SK-N-SH (cell line): Measurements from ENCODE around the gene ZNF407. TPM values are rescaled to one million over a fixed set of nuclear protein-coding genes. Genes with fewer than 3 reads are reported as not detected.

Experiments used
- CTCF ChIA-PET: fragments of 300-600, 350-600 bp; formaldehyde crosslinking; extraction: SDS; loops from one replicate; lab custom pipeline; 2021; lab: Yijun Ruan, JAX
- POLR2A ChIA-PET: fragments of 350-600 bp; sonication (Branson Sonifier 250); formaldehyde crosslinking; extraction: SDS; loops from one replicate; lab custom pipeline; 2020; ENCODE audit warnings: antibody characterized with exemption, inconsistent platforms; lab: Yijun Ruan, JAX
- DNase-seq: peaks from one replicate; pipeline ENCODE4 v3.0.0; 2012
- H2AFZ ChIP-seq: fragments of 200-600 bp; sonication (generic); 2 replicates; pipeline ENCODE4 v1.8.1; 2016; ENCODE audit warnings: antibody characterized with exemption, mild to moderate bottlenecking, low read depth
- H3F3A ChIP-seq: fragments of 200-600 bp; sonication (generic); replicated peaks from 2 replicates; pipeline ENCODE3; 2016; ENCODE audit warnings: antibody characterized with exemption, mild to moderate bottlenecking; ENCODE audit not compliant: insufficient read depth
- H3K27ac ChIP-seq, 2 experiments: fragments of 200-500 bp in 1 of 2; fragments of 200-600 bp in 1 of 2; sonication (Bioruptor generic) in 1 of 2; sonication (generic), shearing (Covaris generic) in 1 of 2; 2 replicates each; pipeline versions ENCODE4 v1.5.1 to v1.6.1; 2014 to 2016; ENCODE audit warnings: low read depth in 2 of 2, inconsistent platforms in 1 of 2, low read length in 1 of 2, mild to moderate bottlenecking in 1 of 2, mixed read lengths in 1 of 2
- H3K27me3 ChIP-seq: fragments of 200-600 bp; sonication (generic), shearing (Covaris generic); 2 replicates; pipeline ENCODE4 v1.6.1; 2016; ENCODE audit warnings: mixed run types; ENCODE audit not compliant: insufficient read depth
- H3K36me3 ChIP-seq, 2 experiments: fragments of 200-500 bp in 1 of 2; fragments of 200-600 bp in 1 of 2; sonication (Bioruptor generic) in 1 of 2; sonication (generic) in 1 of 2; replicated peaks in 1 of 2; 2 replicates each; pipeline versions ENCODE3 to v1.5.1; 2014 to 2016; ENCODE audit warnings: low read length in 1 of 2, mild to moderate bottlenecking in 1 of 2; ENCODE audit not compliant: insufficient read depth in 2 of 2, control insufficient read depth in 1 of 2
- H3K4me1 ChIP-seq, 2 experiments: fragments of 200-500 bp in 1 of 2; fragments of 200-600 bp in 1 of 2; sonication (Bioruptor generic) in 1 of 2; sonication (generic), shearing (Covaris generic) in 1 of 2; 2 replicates each; pipeline versions ENCODE4 v1.5.1 to v1.6.1; 2014 to 2016; ENCODE audit warnings: low read depth in 1 of 2, low read length in 1 of 2, mixed run types in 1 of 2; ENCODE audit not compliant: insufficient read depth in 2 of 2, control insufficient read depth in 1 of 2
- H3K4me2 ChIP-seq: fragments of 200-600 bp; sonication (generic), shearing (Covaris generic); 2 replicates; pipeline ENCODE4 v1.6.1; 2017; ENCODE audit warnings: mixed run types
- H3K4me3 ChIP-seq, 2 experiments: fragments of 200-500 bp in 1 of 2; fragments of 200-600 bp in 1 of 2; sonication (Bioruptor generic) in 1 of 2; sonication (generic), shearing (Covaris generic) in 1 of 2; 2 replicates each; pipeline versions ENCODE4 v1.5.1 to v1.8.1; 2014 to 2016; ENCODE audit warnings: low read depth in 2 of 2, inconsistent platforms in 1 of 2, low read length in 1 of 2, mild to moderate bottlenecking in 1 of 2, mixed read lengths in 1 of 2, moderate library complexity in 1 of 2
- H3K79me2 ChIP-seq: fragments of 200-600 bp; sonication (generic); 2 replicates; pipeline ENCODE4 v1.8.1; 2017; ENCODE audit warnings: mild to moderate bottlenecking; ENCODE audit not compliant: insufficient read depth
- H3K9ac ChIP-seq: fragments of 200-600 bp; sonication (generic); 2 replicates; pipeline ENCODE4 v1.6.1; 2017; ENCODE audit warnings: mixed run types
- H3K9me2 ChIP-seq: fragments of 200-600 bp; sonication (generic); 2 replicates; pipeline ENCODE4 v1.6.1; 2017; ENCODE audit warnings: mixed run types
- H3K9me3 ChIP-seq: fragments of 200-600 bp; sonication (generic); 2 replicates; pipeline ENCODE4 v1.6.1; 2017; ENCODE audit warnings: mixed run types, mild to moderate bottlenecking, moderate library complexity
- H4K20me1 ChIP-seq: fragments of 200-600 bp; sonication (generic); 2 replicates; pipeline ENCODE4 v1.6.1; 2017; ENCODE audit warnings: mild to moderate bottlenecking, mixed run types; ENCODE audit not compliant: insufficient read depth
- EP300 ChIP-seq, 2 experiments: IDR thresholded peaks; 2 replicates each; pipeline versions ENCODE4 v1.4.0 to v1.6.1; 2012; ENCODE audit warnings: borderline replicate concordance in 1 of 2, low read depth in 1 of 2, low read length in 1 of 2
- FOSL2 ChIP-seq: IDR thresholded peaks from 2 replicates; pipeline ENCODE4 v1.4.0; 2012; ENCODE audit warnings: low read depth, mild to moderate bottlenecking, moderate library complexity, borderline replicate concordance
- FOXJ3 ChIP-seq: sonication (generic); formaldehyde crosslinking; IDR thresholded peaks from 2 replicates; pipeline ENCODE4 v1.5.1; 2020; ENCODE audit warnings: mild to moderate bottlenecking, missing genetic modification reagents
- GABPA ChIP-seq: IDR thresholded peaks from 2 replicates; pipeline ENCODE4 v1.4.0; 2012; ENCODE audit warnings: low read depth, mild to moderate bottlenecking
- JUND ChIP-seq: IDR thresholded peaks from 2 replicates; pipeline ENCODE4 v1.4.0; 2012
- MEF2A ChIP-seq: IDR thresholded peaks from 2 replicates; pipeline ENCODE4 v1.4.0; 2012; ENCODE audit warnings: low read depth, borderline replicate concordance
- NFIC ChIP-seq: IDR thresholded peaks from 2 replicates; pipeline ENCODE4 v1.4.0; 2012; ENCODE audit warnings: borderline replicate concordance
- NRF1 ChIP-seq: IDR thresholded peaks from 2 replicates; pipeline ENCODE4 v1.6.1; 2012; ENCODE audit warnings: low read depth, mild to moderate bottlenecking, low read length
- RAD21 ChIP-seq: IDR thresholded peaks from 2 replicates; pipeline ENCODE4 v1.6.1; 2012; ENCODE audit warnings: mild to moderate bottlenecking, low read length
- RCOR1 ChIP-seq: fragments of 150-350 bp; IDR thresholded peaks from 2 replicates; pipeline ENCODE4 v1.6.1; 2017; ENCODE audit warnings: antibody characterized with exemption, low read length
- SIN3A ChIP-seq: IDR thresholded peaks from 2 replicates; pipeline ENCODE4 v1.6.1; 2012; ENCODE audit warnings: low read depth, mild to moderate bottlenecking, low read length, moderate library complexity, borderline replicate concordance
- TCF12 ChIP-seq: IDR thresholded peaks from 2 replicates; pipeline ENCODE4 v1.4.0; 2012
- TEAD4 ChIP-seq: IDR thresholded peaks from 2 replicates; pipeline ENCODE4 v1.4.0; 2012; ENCODE audit warnings: mild to moderate bottlenecking, borderline replicate concordance; ENCODE audit not compliant: insufficient read depth
- YY1 ChIP-seq: IDR thresholded peaks from 2 replicates; pipeline ENCODE4 v1.4.0; 2012; ENCODE audit warnings: low read depth, mild to moderate bottlenecking
- WGBS: methylation state at CpG from one replicate; pipeline ENCODE4 v1.1.6; 2017; ENCODE audit warnings: low lambda C conversion rate; 5-methylcytosine and 5-hydroxymethylcytosine counted together
- polyA plus RNA-seq, 3 experiments: library from polyadenylated mRNA; depleted of rRNA; stranded (reverse); fragments of >200 nt; gene quantifications; 2 replicates each; pipeline ENCODE4 v1.2.3, GENCODE V29; 2012
- TF ChIP-seq, protein P1 (sequence below): IDR thresholded peaks from 2 replicates; pipeline ENCODE4 v1.4.0; 2012; ENCODE audit warnings: low read depth
- TF ChIP-seq, protein P2 (sequence below): IDR thresholded peaks from 2 replicates; pipeline ENCODE4; 2012

Gene ZNF407
- polyA plus RNA-seq, 1 of the 3 experiments (the other 2 are of a cell fraction), result 2.6 TPM

DNA sequence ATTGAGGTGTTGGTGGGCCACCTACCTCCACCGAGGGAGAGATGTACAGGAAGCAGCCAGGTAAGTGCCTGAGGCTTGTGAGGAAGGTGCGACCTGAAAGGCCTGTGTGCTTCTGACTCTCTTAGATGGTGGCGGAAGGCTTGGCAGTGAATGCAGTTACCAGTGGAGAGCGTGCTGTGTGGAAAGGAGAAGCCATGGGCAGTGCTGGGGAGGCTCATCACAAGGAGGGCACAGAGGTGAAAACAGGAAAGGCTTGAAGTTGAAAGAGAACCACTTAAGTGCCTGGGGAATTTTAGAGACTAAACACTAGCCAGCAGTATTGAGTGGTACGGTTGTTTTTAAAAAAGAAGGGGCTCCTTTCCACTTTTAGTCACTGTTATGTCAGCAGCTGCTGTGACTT lies 130.9 kb downstream of the ZNF407 start (continued):
- TF ChIP-seq, protein P1, sequence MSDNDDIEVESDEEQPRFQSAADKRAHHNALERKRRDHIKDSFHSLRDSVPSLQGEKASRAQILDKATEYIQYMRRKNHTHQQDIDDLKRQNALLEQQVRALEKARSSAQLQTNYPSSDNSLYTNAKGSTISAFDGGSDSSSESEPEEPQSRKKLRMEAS, result no peak
- TF ChIP-seq RCOR1, result no peak

DNA sequence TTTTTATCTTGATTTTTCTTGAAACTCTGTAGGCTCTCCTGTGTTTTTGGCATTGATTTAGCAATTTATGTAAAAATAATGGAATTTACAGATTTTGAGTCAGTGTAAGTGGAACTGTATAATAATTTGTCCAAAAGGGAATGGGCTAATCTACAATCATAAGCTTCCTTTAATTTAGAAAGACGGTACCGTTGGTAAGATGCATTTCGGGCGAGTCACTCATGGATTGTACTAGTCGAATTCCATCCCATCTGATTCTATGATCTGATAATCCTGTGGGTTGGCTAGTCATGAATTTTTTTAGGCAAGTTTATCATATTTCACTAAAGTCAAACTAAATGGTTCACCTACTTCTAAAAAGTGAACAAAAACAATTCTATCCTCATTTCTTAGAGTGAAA lies 133.4 kb downstream of the ZNF407 start:
- DNase-seq, result no peak
- H3F3A ChIP-seq, result peaks cover 14% of the 10 kb centered on the region
- H3K36me3 ChIP-seq, result no peaks in the 10 kb centered on the region
- CTCF ChIA-PET, result no interaction called here
- H3K27ac ChIP-seq, result peak overlapping the region in 1 of 2 experiments; percentile 70; a peak in 2 of 4 replicates
- H3K4me2 ChIP-seq, result peak overlapping the region; percentile 32
- H3K4me1 ChIP-seq, result peaks cover 0 to 6% of the 10 kb centered on the region in 2 experiments; a peak in 2 of 4 replicates
- 0 out of 2 replicates have a peak, but pooled peaks cover 3% of the 10 kb centered on the region for H3K79me2 ChIP-seq
- H3K9me3 ChIP-seq, result no peaks in the 10 kb centered on the region
- TF ChIP-seq SIN3A (no peak), YY1 (no peak), FOSL2 (peak; percentile 72; the same call in 1 of the 2 replicates), GABPA (no peak), JUND (peak; percentile 73), NRF1 (no peak), EP300 (IDR thresholded peaks at IDR 0.05; ENCODE audit: borderline replicate concordance in 1 of 2, low read depth in 1 of 2, low read length in 1 of 2) (peak in 1 of 2 experiments; percentile 78; a peak in 1 of 4 replicates), RAD21 (no peak), MEF2A (peak; percentile 41; the same call in 1 of the 2 replicates), NFIC (peak; percentile 45; the same call in 1 of the 2 replicates), TCF12 (peak; percentile 72), TEAD4 (peak; percentile 74)
- TF ChIP-seq, protein P2, sequence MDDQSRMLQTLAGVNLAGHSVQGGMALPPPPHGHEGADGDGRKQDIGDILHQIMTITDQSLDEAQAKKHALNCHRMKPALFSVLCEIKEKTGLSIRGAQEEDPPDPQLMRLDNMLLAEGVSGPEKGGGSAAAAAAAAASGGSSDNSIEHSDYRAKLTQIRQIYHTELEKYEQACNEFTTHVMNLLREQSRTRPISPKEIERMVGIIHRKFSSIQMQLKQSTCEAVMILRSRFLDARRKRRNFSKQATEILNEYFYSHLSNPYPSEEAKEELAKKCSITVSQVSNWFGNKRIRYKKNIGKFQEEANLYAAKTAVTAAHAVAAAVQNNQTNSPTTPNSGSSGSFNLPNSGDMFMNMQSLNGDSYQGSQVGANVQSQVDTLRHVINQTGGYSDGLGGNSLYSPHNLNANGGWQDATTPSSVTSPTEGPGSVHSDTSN, result peak; percentile 75
- TF ChIP-seq, all 33 proteins: peak for 8
- Histone ChIP-seq H3K9ac (no peak overlapping the region), H3K9me2 (no peaks in the 10 kb centered on the region), H2AFZ (peak overlapping the region; percentile 2; the same call in 1 of the 2 replicates), H3K27me3 (no peaks in the 10 kb centered on the region), H3K4me3 (no peak overlapping the region; a peak in 1 of 4 replicates), H4K20me1 (no peaks in the 10 kb centered on the region)
- POLR2A ChIA-PET, result no interaction called here
- 7% methylated on average over 5 of the region's 5 CpGs for WGBS

DNA sequence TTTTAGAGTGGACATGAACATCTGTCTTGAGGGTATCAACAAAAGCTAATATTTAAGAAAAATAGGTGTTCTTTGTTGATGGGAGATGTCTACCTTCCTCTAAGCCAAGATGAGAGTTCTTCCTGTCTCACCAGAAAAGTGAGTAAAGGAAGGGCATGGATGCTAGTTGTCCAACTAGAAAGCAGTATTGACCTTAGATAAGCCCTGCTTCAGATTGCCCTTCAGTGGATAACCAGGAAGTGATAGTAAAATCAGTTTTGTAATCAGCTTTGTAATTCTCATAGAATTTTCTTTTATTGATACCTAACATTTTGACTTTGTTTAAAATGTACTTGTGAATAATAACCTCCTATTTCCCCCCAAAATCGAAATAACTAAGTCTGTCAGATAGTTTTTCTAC lies 134.7 kb downstream of the ZNF407 start:
- POLR2A ChIA-PET, result no interaction called here
- TF ChIP-seq FOXJ3 (CRISPR knock-in tag), result no peak

More for the DNA sequence above, 134.7 kb downstream of the ZNF407 start:
- Histone ChIP-seq H3K4me2 (no peak overlapping the region), H4K20me1 (no peaks in the 10 kb centered on the region), H3K9ac (no peak overlapping the region), H3K4me1 (peaks cover 0 to 6% of the 10 kb centered on the region in 2 experiments; a peak in 2 of 4 replicates), H3K4me3 (no peak overlapping the region), H3K9me2 (no peaks in the 10 kb centered on the region), H3K27ac (peak overlapping the region in 1 of 2 experiments; percentile 70; a peak in 1 of 4 replicates), H3K9me3 (no peaks in the 10 kb centered on the region), H3F3A (peaks cover 14% of the 10 kb centered on the region), H3K79me2 (peaks cover 3% of the 10 kb centered on the region; the same call in 1 of the 2 replicates), H2AFZ (no peak overlapping the region), H3K36me3 (no peaks in the 10 kb centered on the region), H3K27me3 (no peaks in the 10 kb centered on the region)
- CTCF ChIA-PET, result no interaction called here
- DNase-seq, result no peak
- 93% methylated on average over 1 of the region's 1 CpG for WGBS
